Fibroblast of lung (primary cell): ENCODE results near the gene CNKSR3. TPM values are rescaled to one million over a fixed set of nuclear protein-coding genes. Genes with fewer than 3 reads are reported as not detected.

ENCODE experiments used
- DNase-seq, 2 donors: peaks; one replicate each; pipeline versions ENCODE4 v3.0.0 to v3.0.0-alpha.2; 2010; ENCODE audit warnings: low read depth in 2 of 2
- H2AFZ ChIP-seq: 2 replicates; pipeline ENCODE4 v1.5.1; 2012; ENCODE audit warnings: low read length, control low read depth, inconsistent platforms
- H3K27ac ChIP-seq: 2 replicates; pipeline ENCODE4 v1.5.1; 2011; ENCODE audit warnings: low read length, control low read depth; ENCODE audit not compliant: insufficient read depth
- H3K27me3 ChIP-seq: 2 replicates; pipeline ENCODE4 v1.5.1; 2011; ENCODE audit warnings: mild to moderate bottlenecking, low read length; ENCODE audit not compliant: control insufficient read depth, insufficient read depth
- H3K36me3 ChIP-seq: 2 replicates; pipeline ENCODE4 v1.5.1; 2011; ENCODE audit warnings: low read length; ENCODE audit not compliant: control insufficient read depth, insufficient read depth
- H3K4me1 ChIP-seq: 2 replicates; pipeline ENCODE4 v1.5.1; 2011; ENCODE audit warnings: low read length; ENCODE audit not compliant: control insufficient read depth, insufficient read depth; ENCODE audit errors: extremely low read depth
- H3K4me2 ChIP-seq: 2 replicates; pipeline ENCODE4 v1.5.1; 2011; ENCODE audit warnings: low read length, control low read depth; ENCODE audit not compliant: insufficient read depth; ENCODE audit errors: extremely low read depth
- H3K4me3 ChIP-seq, 4 experiments: fragments of 200-600 bp in 1 of 4; sonication (generic) in 1 of 4; replicated peaks in 1 of 4; 2 replicates each; pipeline ENCODE4 v1.5.1; 2011 to 2016; ENCODE audit warnings: low read length in 4 of 4, low read depth in 3 of 4, mild to moderate bottlenecking in 3 of 4, control low read depth in 2 of 4, inconsistent platforms in 1 of 4, mixed read lengths in 1 of 4; ENCODE audit not compliant: insufficient read depth in 1 of 4; ENCODE audit errors: control extremely low read depth in 1 of 4
- H3K79me2 ChIP-seq: 2 replicates; pipeline ENCODE4 v1.5.1; 2012; ENCODE audit warnings: mild to moderate bottlenecking, low read length, inconsistent platforms; ENCODE audit not compliant: control insufficient read depth, insufficient read depth
- H3K9ac ChIP-seq: 2 replicates; pipeline ENCODE4 v1.5.1; 2011; ENCODE audit warnings: mild to moderate bottlenecking, low read length, control low read depth; ENCODE audit not compliant: insufficient read depth
- H3K9me3 ChIP-seq: 2 replicates; pipeline ENCODE4 v1.5.1; 2012; ENCODE audit warnings: low read depth, low read length; ENCODE audit not compliant: control insufficient read depth, insufficient read depth
- H4K20me1 ChIP-seq: 2 replicates; pipeline ENCODE4 v1.5.1; 2011; ENCODE audit warnings: low read length; ENCODE audit not compliant: control insufficient read depth, insufficient read depth; ENCODE audit errors: extremely low read depth
- EZH2 ChIP-seq: IDR thresholded peaks from 2 replicates; pipeline ENCODE4 v1.5.1; 2012; ENCODE audit warnings: low read length, control low read depth, mild to moderate bottlenecking; ENCODE audit errors: missing control alignments
- polyA plus RNA-seq, 2 donors: library from polyadenylated mRNA; depleted of rRNA in 1 of 2; stranded (reverse) in 1 of 2; unstranded in 1 of 2; fragments of >200 nt; gene quantifications; 2 replicates each; pipeline ENCODE4 v1.2.1, GENCODE V29; 2011 to 2012; ENCODE audit warnings: missing spikeins in 1 of 2
- total RNA-seq: library from RNA; depleted of rRNA; stranded (reverse); fragments of >200 nt; gene quantifications from 2 replicates; pipeline ENCODE4 v1.2.1, GENCODE V29; 2014
- TF ChIP-seq, protein P1 (sequence below), 2 donors: IDR thresholded peaks in 1 of 2; conservative IDR thresholded peaks in 1 of 2; 1 replicate in 1 of 2; 2 replicates in 1 of 2; pipeline ENCODE4 v1.5.1; 2011 to 2012; ENCODE audit warnings: low read length in 2 of 2, control low read depth in 1 of 2, inconsistent platforms in 1 of 2, low read depth in 1 of 2, mild to moderate bottlenecking in 1 of 2

CNKSR3 gene
- total and polyA plus RNA-seq, 2 donors (not counting 1 experiment from before 2014, with no cell fraction given) = 5.5 to 14.0 TPM

DNA sequence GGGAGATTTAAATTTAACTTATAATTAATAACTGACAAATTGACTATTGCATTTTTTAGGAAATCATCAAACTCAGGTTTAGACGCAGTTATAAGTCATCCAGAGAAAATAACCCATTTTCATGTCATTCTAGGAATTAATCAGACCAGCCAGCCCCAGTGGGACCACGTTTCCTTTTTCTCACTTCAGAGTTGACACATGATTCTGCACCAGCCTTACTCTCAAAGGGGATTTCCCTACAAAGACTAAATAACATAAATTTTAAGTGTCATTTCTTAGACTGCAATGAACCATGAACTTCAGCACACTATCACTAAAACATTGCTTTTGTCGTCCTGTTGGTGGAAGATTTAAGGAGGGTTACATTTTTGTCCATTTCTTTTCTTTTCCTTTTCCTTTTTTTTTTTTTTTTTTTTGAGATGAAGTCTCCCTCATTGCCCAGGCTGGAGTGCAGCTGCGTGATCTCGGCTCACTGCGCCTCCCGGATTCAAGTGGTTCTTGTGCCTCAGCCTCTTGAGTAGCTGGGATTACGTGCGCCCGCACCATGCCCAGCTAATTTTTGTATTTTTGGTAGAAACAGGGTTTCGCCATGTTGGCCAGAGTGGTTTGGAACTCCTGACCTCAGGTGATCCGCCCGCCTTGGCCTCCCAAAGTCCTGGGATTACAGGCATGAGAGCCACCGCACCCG, 157.4 kb downstream of the CNKSR3 start:
- Histone ChIP-seq H3K27me3 (no peaks in the 10 kb centered on the region), H4K20me1 (no peaks in the 10 kb centered on the region), H3K9me3 (no peaks in the 10 kb centered on the region), H3K27ac (no peak overlapping the region), H3K4me1 (no peaks in the 10 kb centered on the region), H3K79me2 (no peaks in the 10 kb centered on the region), H3K9ac (no peak overlapping the region), H2AFZ (no peak overlapping the region), H3K36me3 (no peaks in the 10 kb centered on the region), H3K4me2 (no peak overlapping the region), H3K4me3 (no peak overlapping the region)
- TF ChIP-seq EZH2 = no peak
- TF ChIP-seq, protein P1, sequence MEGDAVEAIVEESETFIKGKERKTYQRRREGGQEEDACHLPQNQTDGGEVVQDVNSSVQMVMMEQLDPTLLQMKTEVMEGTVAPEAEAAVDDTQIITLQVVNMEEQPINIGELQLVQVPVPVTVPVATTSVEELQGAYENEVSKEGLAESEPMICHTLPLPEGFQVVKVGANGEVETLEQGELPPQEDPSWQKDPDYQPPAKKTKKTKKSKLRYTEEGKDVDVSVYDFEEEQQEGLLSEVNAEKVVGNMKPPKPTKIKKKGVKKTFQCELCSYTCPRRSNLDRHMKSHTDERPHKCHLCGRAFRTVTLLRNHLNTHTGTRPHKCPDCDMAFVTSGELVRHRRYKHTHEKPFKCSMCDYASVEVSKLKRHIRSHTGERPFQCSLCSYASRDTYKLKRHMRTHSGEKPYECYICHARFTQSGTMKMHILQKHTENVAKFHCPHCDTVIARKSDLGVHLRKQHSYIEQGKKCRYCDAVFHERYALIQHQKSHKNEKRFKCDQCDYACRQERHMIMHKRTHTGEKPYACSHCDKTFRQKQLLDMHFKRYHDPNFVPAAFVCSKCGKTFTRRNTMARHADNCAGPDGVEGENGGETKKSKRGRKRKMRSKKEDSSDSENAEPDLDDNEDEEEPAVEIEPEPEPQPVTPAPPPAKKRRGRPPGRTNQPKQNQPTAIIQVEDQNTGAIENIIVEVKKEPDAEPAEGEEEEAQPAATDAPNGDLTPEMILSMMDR (conservative IDR thresholded peaks at IDR 0.05 in 1 of 2, IDR thresholded peaks at IDR 0.05 in 1 of 2; ENCODE audit: low read depth in 1 of 2, low read length in 2 of 2) = no peak
- no peak for DNase-seq

DNA sequence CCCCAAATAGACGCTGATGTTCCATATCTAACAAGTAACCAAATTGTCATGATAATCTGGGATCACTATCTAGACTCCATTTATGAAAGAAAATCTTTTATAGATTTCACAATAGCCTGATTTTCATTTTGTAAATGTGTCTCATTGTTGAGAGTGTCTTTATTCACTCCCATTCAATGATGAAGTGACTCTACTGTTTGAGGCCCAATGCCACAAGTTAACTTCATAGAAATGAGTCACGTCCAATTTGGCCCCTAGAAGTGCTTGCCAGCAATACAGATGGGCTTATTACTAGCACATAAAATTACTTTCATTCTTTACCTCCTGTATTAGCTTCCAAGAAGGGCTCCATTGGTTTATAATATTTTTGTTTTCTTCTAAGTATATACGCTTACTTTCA, 160.2 kb downstream of the CNKSR3 start:
- H3K4me3 ChIP-seq = no peak overlapping the region
- H2AFZ ChIP-seq = no peak overlapping the region
- no peak overlapping the region for H3K27ac ChIP-seq
- H3K9ac ChIP-seq = no peak overlapping the region
- no peak for TF ChIP-seq EZH2
- TF ChIP-seq, protein P1 (conservative IDR thresholded peaks at IDR 0.05 in 1 of 2, IDR thresholded peaks at IDR 0.05 in 1 of 2; ENCODE audit: low read depth in 1 of 2, low read length in 2 of 2) = no peak
- DNase-seq = peak; percentile 53 to 63
- H4K20me1 ChIP-seq = no peaks in the 10 kb centered on the region
- H3K36me3 ChIP-seq = no peaks in the 10 kb centered on the region
- no peaks in the 10 kb centered on the region for H3K4me1 ChIP-seq
- no peak overlapping the region for H3K4me2 ChIP-seq
- H3K9me3 ChIP-seq = no peaks in the 10 kb centered on the region
- H3K27me3 ChIP-seq = no peaks in the 10 kb centered on the region
- H3K79me2 ChIP-seq = no peaks in the 10 kb centered on the region

DNA sequence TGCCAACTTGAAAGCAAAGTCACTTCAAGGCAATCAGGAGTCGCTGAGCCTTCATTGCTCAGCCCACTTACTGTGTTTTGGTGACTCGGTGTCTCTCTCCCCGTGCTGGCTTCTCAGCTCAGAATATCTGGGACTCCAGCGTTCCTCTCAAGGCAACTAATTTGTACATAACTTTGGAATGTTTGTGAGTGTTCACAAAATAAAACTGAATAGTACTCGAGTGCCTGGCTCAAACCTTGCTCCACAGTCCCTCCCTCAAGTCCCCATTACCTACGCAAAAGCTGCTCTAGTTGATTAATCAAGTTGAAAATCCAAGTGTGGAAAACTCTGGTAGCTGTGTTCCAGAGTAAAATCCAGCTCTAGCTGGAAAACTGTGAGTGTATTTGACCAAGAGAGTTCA, 162.5 kb downstream of the CNKSR3 start:
- H3K9ac ChIP-seq = no peak overlapping the region
- no peak overlapping the region for H2AFZ ChIP-seq
- H3K27me3 ChIP-seq = no peaks in the 10 kb centered on the region
- no peak for TF ChIP-seq EZH2
- TF ChIP-seq, protein P1 (conservative IDR thresholded peaks at IDR 0.05 in 1 of 2, IDR thresholded peaks at IDR 0.05 in 1 of 2; ENCODE audit: low read depth in 1 of 2, low read length in 2 of 2) = no peak
- no peaks in the 10 kb centered on the region for H3K4me1 ChIP-seq
- no peaks in the 10 kb centered on the region for H4K20me1 ChIP-seq
- H3K36me3 ChIP-seq = no peaks in the 10 kb centered on the region
- no peaks in the 10 kb centered on the region for H3K79me2 ChIP-seq
- no peak overlapping the region for H3K27ac ChIP-seq
- DNase-seq = peak in 1 of 2 donors; percentile 13
- no peak overlapping the region for H3K4me2 ChIP-seq
- H3K4me3 ChIP-seq = no peak overlapping the region
- H3K9me3 ChIP-seq = no peaks in the 10 kb centered on the region
